SW 1271 (cell line): ENCODE measurements around the gene AUTS2.

Source experiments
- DNase-seq, 2 experiments: peaks; one replicate each; lab custom pipeline; 2025; lab: John Stamatoyannopoulos, UW

Gene AUTS2

GRCh38 chr7:69857014-69857413, 258.7 kb downstream of the AUTS2 start:
- DNase-seq = no peak

GRCh38 chr7:69858471-69858870, 260.2 kb downstream of the AUTS2 start:
- no peak for DNase-seq

- no peak for DNase-seq
Observed at GRCh38 chr7:69859342-69859741, 261.1 kb downstream of the AUTS2 start.

GRCh38 chr7:69860486-69860885, 262.2 kb downstream of the AUTS2 start:
- DNase-seq = no peak

GRCh38 chr7:69860941-69861622, 262.8 kb downstream of the AUTS2 start:
- DNase-seq = no peak

GRCh38 chr7:69862413-69863064, 264.3 kb downstream of the AUTS2 start:
- DNase-seq = no peak

- no peak for DNase-seq
Observed at GRCh38 chr7:69864274-69864673, 266.0 kb downstream of the AUTS2 start.

- no peak for DNase-seq
Observed at GRCh38 chr7:69864822-69865221, 266.5 kb downstream of the AUTS2 start.

GRCh38 chr7:69868921-69869320, 270.6 kb downstream of the AUTS2 start:
- no peak for DNase-seq

- DNase-seq = no peak
Observed at GRCh38 chr7:69871213-69871885, 273.1 kb downstream of the AUTS2 start.

GRCh38 chr7:69871886-69872569, 273.8 kb downstream of the AUTS2 start:
- no peak for DNase-seq

GRCh38 chr7:69873512-69873911, 275.2 kb downstream of the AUTS2 start:
- no peak for DNase-seq

GRCh38 chr7:69878015-69878414, 279.7 kb downstream of the AUTS2 start:
- no peak for DNase-seq

GRCh38 chr7:69878591-69878990, 280.3 kb downstream of the AUTS2 start:
- no peak for DNase-seq

GRCh38 chr7:69879989-69880388, 281.7 kb downstream of the AUTS2 start:
- no peak for DNase-seq

- no peak for DNase-seq
Observed at GRCh38 chr7:69880840-69881239, 282.6 kb downstream of the AUTS2 start.

- no peak for DNase-seq
Observed at GRCh38 chr7:69882269-69882668, 284.0 kb downstream of the AUTS2 start.

- DNase-seq = no peak
Observed at GRCh38 chr7:69883399-69883891, 285.2 kb downstream of the AUTS2 start.

- DNase-seq = no peak
Observed at GRCh38 chr7:69885431-69885830, 287.2 kb downstream of the AUTS2 start.

GRCh38 chr7:69889338-69889975, 291.2 kb downstream of the AUTS2 start:
- DNase-seq = no peak

GRCh38 chr7:69889976-69890351, 291.7 kb downstream of the AUTS2 start:
- DNase-seq = no peak

GRCh38 chr7:69892790-69893189, 294.5 kb downstream of the AUTS2 start:
- DNase-seq = no peak
